K562 (cell line): ENCODE data around the gene BANP.

ENCODE experiments used
- BCL6 ChIP-seq: fragments of 250-450 bp; sonication (Bioruptor Pico); IDR thresholded peaks from 2 replicates; pipeline ENCODE4 v1.4.0; 2020
- EZH2 ChIP-seq: IDR thresholded peaks from 2 replicates; pipeline ENCODE4 v1.6.1; 2012; ENCODE audit warnings: low read depth, mild to moderate bottlenecking, inconsistent platforms, low read length, borderline replicate concordance
- KDM5B ChIP-seq: fragments of 200-600 bp; sonication (generic); IDR thresholded peaks from 2 replicates; pipeline ENCODE4 v1.6.1; 2012; ENCODE audit warnings: low read depth, mild to moderate bottlenecking, moderate library complexity, low read length, control low read depth, inconsistent platforms; ENCODE audit not compliant: insufficient replicate concordance
- NR3C1 ChIP-seq: sonication (generic); formaldehyde crosslinking; IDR thresholded peaks from 2 replicates; pipeline ENCODE4 v1.8.1; 2022; ENCODE audit warnings: missing genetic modification reagents

GRCh38 chr16:87922250-87922871 is 28.9 kb upstream of the BANP start:
- TF ChIP-seq EZH2 = no peak
- no peak for TF ChIP-seq KDM5B
- no peak for TF ChIP-seq BCL6
- TF ChIP-seq NR3C1 = no peak
